Astrocyte (in vitro differentiated cells and primary cell): Measurements from ENCODE around the gene SUPV3L1.

Experiments
- CTCF ChIP-seq: IDR thresholded peaks from 2 replicates; pipeline ENCODE4 v1.5.1; 2011; ENCODE audit warnings: low read depth, mild to moderate bottlenecking, inconsistent platforms, low read length, moderate library complexity; ENCODE audit not compliant: insufficient read depth
- EZH2 ChIP-seq: IDR thresholded peaks from 2 replicates; pipeline ENCODE4 v1.6.1; 2012; ENCODE audit warnings: mild to moderate bottlenecking, low read length, inconsistent platforms; ENCODE audit not compliant: insufficient read depth

- TF ChIP-seq EZH2: no peak
- TF ChIP-seq CTCF: no peak
Observed at GRCh38 chr10:69232736-69233480, 52.9 kb downstream of the SUPV3L1 start.
